Tibial nerve (tissue), 4 donors: ENCODE measurements around the gene MICALL2.

ENCODE experiments used
- CTCF ChIP-seq, 5 experiments: fragments of 200-600 bp in 3 of 5; fragments of 450-650 bp in 2 of 5; sonication (generic) in 3 of 5; IDR thresholded peaks; one replicate each; pipeline ENCODE4 v1.5.1; 2016 to 2019; ENCODE audit warnings: antibody characterized with exemption in 5 of 5, mild to moderate bottlenecking in 3 of 5, moderate library complexity in 2 of 5
- EP300 ChIP-seq, 2 donors: sonication (generic); formaldehyde crosslinking; IDR thresholded peaks; one replicate each; pipeline ENCODE4 v1.6.1; 2017; ENCODE audit warnings: antibody characterized with exemption in 2 of 2, mild to moderate bottlenecking in 1 of 2
- POLR2A ChIP-seq, 2 donors: fragments of 450-650 bp; IDR thresholded peaks; one replicate each; pipeline ENCODE4 v1.6.1; 2017; ENCODE audit warnings: antibody characterized with exemption in 2 of 2, mild to moderate bottlenecking in 2 of 2, moderate library complexity in 2 of 2

- TF ChIP-seq CTCF (IDR thresholded peaks at IDR 0.05) = no peak
- no peak for TF ChIP-seq EP300 (IDR thresholded peaks at IDR 0.05)
- no peak for TF ChIP-seq POLR2A (IDR thresholded peaks at IDR 0.05)
Observed at GRCh38 chr7:1457949-1458682, 1.2 kb downstream of the MICALL2 start.
